ENCODE measurements around the gene PIN1. TPM values are rescaled to one million over a fixed set of nuclear protein-coding genes. Genes with fewer than 3 reads are reported as not detected.

The PIN1 gene
- polyA plus RNA-seq, 1 donor from 2014 or later, result 268 TPM

- H3K4me3 ChIP-seq (ENCODE audit: low read length), result no peak overlapping the region
- no peaks in the 10 kb centered on the region for H3K36me3 ChIP-seq (ENCODE audit: insufficient read depth, low read length)
- H3K27me3 ChIP-seq (ENCODE audit: insufficient read depth, low read depth, low read length), result no peaks in the 10 kb centered on the region
- no peaks in the 10 kb centered on the region for H3K9me2 ChIP-seq (ENCODE audit: insufficient read depth, low read length)
- H3K9me3 ChIP-seq (ENCODE audit: low read length), result no peaks in the 10 kb centered on the region
- H3F3A ChIP-seq (ENCODE audit: insufficient read depth, low read length, poor library complexity, severe bottlenecking), result no peaks in the 10 kb centered on the region
- no peak overlapping the region for H2AFZ ChIP-seq (ENCODE audit: low read depth, low read length)
- TF ChIP-seq, protein P1, sequence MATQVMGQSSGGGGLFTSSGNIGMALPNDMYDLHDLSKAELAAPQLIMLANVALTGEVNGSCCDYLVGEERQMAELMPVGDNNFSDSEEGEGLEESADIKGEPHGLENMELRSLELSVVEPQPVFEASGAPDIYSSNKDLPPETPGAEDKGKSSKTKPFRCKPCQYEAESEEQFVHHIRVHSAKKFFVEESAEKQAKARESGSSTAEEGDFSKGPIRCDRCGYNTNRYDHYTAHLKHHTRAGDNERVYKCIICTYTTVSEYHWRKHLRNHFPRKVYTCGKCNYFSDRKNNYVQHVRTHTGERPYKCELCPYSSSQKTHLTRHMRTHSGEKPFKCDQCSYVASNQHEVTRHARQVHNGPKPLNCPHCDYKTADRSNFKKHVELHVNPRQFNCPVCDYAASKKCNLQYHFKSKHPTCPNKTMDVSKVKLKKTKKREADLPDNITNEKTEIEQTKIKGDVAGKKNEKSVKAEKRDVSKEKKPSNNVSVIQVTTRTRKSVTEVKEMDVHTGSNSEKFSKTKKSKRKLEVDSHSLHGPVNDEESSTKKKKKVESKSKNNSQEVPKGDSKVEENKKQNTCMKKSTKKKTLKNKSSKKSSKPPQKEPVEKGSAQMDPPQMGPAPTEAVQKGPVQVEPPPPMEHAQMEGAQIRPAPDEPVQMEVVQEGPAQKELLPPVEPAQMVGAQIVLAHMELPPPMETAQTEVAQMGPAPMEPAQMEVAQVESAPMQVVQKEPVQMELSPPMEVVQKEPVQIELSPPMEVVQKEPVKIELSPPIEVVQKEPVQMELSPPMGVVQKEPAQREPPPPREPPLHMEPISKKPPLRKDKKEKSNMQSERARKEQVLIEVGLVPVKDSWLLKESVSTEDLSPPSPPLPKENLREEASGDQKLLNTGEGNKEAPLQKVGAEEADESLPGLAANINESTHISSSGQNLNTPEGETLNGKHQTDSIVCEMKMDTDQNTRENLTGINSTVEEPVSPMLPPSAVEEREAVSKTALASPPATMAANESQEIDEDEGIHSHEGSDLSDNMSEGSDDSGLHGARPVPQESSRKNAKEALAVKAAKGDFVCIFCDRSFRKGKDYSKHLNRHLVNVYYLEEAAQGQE (IDR thresholded peaks at IDR 0.05; ENCODE audit: borderline replicate concordance), result no peak
- TF ChIP-seq SMC3 (conservative IDR thresholded peaks at IDR 0.05; ENCODE audit: poor library complexity), result no peak
- no peak for TF ChIP-seq POLR2AphosphoS5 (IDR thresholded peaks at IDR 0.05)
- no peak for TF ChIP-seq TAF1 (IDR thresholded peaks at IDR 0.05; ENCODE audit: low read depth)
- no peak for TF ChIP-seq RAD21 (conservative IDR thresholded peaks at IDR 0.05)
- no peak for TF ChIP-seq EZH2 (IDR thresholded peaks at IDR 0.05; ENCODE audit: borderline replicate concordance, insufficient read depth, low read length, poor library complexity, severe bottlenecking)
- TF ChIP-seq MXI1 (conservative IDR thresholded peaks at IDR 0.05; ENCODE audit: poor library complexity, severe bottlenecking), result no peak
- TF ChIP-seq, protein P2, sequence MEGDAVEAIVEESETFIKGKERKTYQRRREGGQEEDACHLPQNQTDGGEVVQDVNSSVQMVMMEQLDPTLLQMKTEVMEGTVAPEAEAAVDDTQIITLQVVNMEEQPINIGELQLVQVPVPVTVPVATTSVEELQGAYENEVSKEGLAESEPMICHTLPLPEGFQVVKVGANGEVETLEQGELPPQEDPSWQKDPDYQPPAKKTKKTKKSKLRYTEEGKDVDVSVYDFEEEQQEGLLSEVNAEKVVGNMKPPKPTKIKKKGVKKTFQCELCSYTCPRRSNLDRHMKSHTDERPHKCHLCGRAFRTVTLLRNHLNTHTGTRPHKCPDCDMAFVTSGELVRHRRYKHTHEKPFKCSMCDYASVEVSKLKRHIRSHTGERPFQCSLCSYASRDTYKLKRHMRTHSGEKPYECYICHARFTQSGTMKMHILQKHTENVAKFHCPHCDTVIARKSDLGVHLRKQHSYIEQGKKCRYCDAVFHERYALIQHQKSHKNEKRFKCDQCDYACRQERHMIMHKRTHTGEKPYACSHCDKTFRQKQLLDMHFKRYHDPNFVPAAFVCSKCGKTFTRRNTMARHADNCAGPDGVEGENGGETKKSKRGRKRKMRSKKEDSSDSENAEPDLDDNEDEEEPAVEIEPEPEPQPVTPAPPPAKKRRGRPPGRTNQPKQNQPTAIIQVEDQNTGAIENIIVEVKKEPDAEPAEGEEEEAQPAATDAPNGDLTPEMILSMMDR (IDR thresholded peaks at IDR 0.05; ENCODE audit: poor library complexity, severe bottlenecking), result no peak
- no peak for TF ChIP-seq EP300 (conservative IDR thresholded peaks at IDR 0.05; ENCODE audit: poor library complexity, severe bottlenecking)
- H4K20me1 ChIP-seq (ENCODE audit: insufficient read depth), result no peaks in the 10 kb centered on the region
- no peak overlapping the region for H3K27ac ChIP-seq (ENCODE audit: low read length)
- no peak overlapping the region for H3K9ac ChIP-seq (ENCODE audit: low read length)
- H3K79me2 ChIP-seq (replicated peaks; ENCODE audit: insufficient read depth, low read length), result no peaks in the 10 kb centered on the region
- no peak overlapping the region for H3K4me2 ChIP-seq (ENCODE audit: low read length)
Observed at GRCh38 chr19:9885077-9885552, 50.0 kb downstream of the PIN1 start.

DNA sequence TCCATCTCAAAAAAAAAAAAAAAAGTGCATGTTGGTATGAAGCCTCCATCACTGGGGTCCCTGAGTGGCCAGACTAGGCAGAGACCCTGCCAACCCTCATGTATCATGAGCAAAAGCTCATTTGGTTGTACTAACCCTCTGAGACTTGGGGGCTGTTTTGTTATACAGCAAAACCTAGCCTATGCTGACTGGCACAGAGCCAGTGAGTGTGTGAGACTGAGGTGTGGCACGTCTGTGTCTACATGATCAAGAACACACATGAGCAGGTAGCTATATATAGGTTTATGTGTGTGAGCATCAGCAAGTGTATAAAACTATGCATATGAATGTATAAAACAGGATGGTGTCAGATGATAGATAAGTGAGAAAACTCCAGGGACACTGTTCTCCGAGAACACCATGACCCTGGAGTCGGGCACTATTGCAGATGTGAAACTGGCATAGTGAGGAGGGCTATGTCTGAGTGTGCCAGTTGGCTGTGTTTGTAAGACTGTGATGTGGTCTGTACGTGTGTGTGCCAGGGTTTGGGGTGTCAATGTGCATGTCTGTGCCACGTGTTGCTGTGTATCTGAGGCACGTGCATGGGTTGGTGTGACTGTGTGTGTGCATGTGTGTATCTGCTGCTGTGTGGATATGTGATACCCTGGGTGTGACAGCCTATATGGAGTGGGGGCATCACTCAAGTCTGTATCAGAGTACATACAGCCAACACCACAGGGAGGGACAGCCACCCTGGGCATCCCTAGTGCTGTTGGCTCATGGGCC, 56.7 kb downstream of the PIN1 start:
- Histone ChIP-seq H3K27me3 (ENCODE audit: insufficient read depth, low read depth, low read length) (no peaks in the 10 kb centered on the region), H3K79me2 (replicated peaks; ENCODE audit: insufficient read depth, low read length) (no peaks in the 10 kb centered on the region), H3K36me3 (ENCODE audit: insufficient read depth, low read length) (no peaks in the 10 kb centered on the region), H3K9me2 (ENCODE audit: insufficient read depth, low read length) (no peaks in the 10 kb centered on the region), H2AFZ (ENCODE audit: low read depth, low read length) (no peak overlapping the region), H3K27ac (ENCODE audit: low read length) (no peak overlapping the region), H3K4me3 (ENCODE audit: low read length) (no peak overlapping the region), H3K9me3 (ENCODE audit: low read length) (no peaks in the 10 kb centered on the region), H4K20me1 (ENCODE audit: insufficient read depth) (no peaks in the 10 kb centered on the region), H3K4me2 (ENCODE audit: low read length) (no peak overlapping the region), H3K9ac (ENCODE audit: low read length) (no peak overlapping the region), H3F3A (ENCODE audit: insufficient read depth, low read length, poor library complexity, severe bottlenecking) (no peaks in the 10 kb centered on the region)
- TF ChIP-seq, protein P1 (IDR thresholded peaks at IDR 0.05; ENCODE audit: borderline replicate concordance), result no peak
- TF ChIP-seq POLR2AphosphoS5 (IDR thresholded peaks at IDR 0.05) (no peak), SMC3 (conservative IDR thresholded peaks at IDR 0.05; ENCODE audit: poor library complexity) (no peak), EP300 (conservative IDR thresholded peaks at IDR 0.05; ENCODE audit: poor library complexity, severe bottlenecking) (no peak), TAF1 (IDR thresholded peaks at IDR 0.05; ENCODE audit: low read depth) (no peak), RAD21 (conservative IDR thresholded peaks at IDR 0.05) (no peak), MXI1 (conservative IDR thresholded peaks at IDR 0.05; ENCODE audit: poor library complexity, severe bottlenecking) (no peak), EZH2 (IDR thresholded peaks at IDR 0.05; ENCODE audit: borderline replicate concordance, insufficient read depth, low read length, poor library complexity, severe bottlenecking) (no peak)
- TF ChIP-seq, protein P2 (IDR thresholded peaks at IDR 0.05; ENCODE audit: poor library complexity, severe bottlenecking), result no peak
